Spleen (tissue), 7 donors: Measurements from ENCODE around the gene FARP1.

Experiments
- CTCF ChIP-seq, 11 experiments: fragments of 200-600 bp in 7 of 11; fragments of 450-650 bp in 4 of 11; sonication (generic) in 4 of 11; IDR thresholded peaks in 8 of 11; conservative IDR thresholded peaks in 3 of 11; 1 replicate in 7 of 11; 2 replicates in 4 of 11; pipeline versions ENCODE4 v1.4.0 to v1.8.0; 2016 to 2021; ENCODE audit warnings: antibody characterized with exemption in 11 of 11, inconsistent platforms in 4 of 11, mild to moderate bottlenecking in 1 of 11
- POLR2A ChIP-seq, 3 donors: fragments of 450-650 bp; IDR thresholded peaks; one replicate each; pipeline ENCODE4 v1.5.1; 2017; ENCODE audit warnings: antibody characterized with exemption in 3 of 3, mild to moderate bottlenecking in 1 of 3
- donor health status: DM: no; HTN: no; CAD: no; lungs with moderate emphysema.
- donor health status: DM: no; HTN: no; CAD: no.
- donor health status: DM: no; HTN: no; CAD: no.

GRCh38 chr13:98348466-98349200, 205.7 kb downstream of the FARP1 start:
- TF ChIP-seq CTCF (IDR thresholded peaks at IDR 0.05 in 8 of 11, conservative IDR thresholded peaks at IDR 0.05 in 3 of 11) (no peak), POLR2A (IDR thresholded peaks at IDR 0.05) (no peak)
